GM10266 (cell line): Measurements from ENCODE around the gene RIN2.
"Not testable (repeated sequence)": the region's sequence is repeated elsewhere in the genome, so short reads cannot be mapped to it uniquely, and the experiment has no call there.

Experiments used
- DNase-seq: peaks from one replicate; pipeline ENCODE4 v3.0.0; 2012; ENCODE audit errors: extremely low spot score
- TF ChIP-seq, protein P1 (sequence below): IDR thresholded peaks from 2 replicates; pipeline ENCODE4 v1.5.1; 2012; ENCODE audit warnings: mild to moderate bottlenecking, low read depth; ENCODE audit not compliant: control insufficient read depth, insufficient read depth; ENCODE audit errors: missing control alignments

Gene RIN2

DNA sequence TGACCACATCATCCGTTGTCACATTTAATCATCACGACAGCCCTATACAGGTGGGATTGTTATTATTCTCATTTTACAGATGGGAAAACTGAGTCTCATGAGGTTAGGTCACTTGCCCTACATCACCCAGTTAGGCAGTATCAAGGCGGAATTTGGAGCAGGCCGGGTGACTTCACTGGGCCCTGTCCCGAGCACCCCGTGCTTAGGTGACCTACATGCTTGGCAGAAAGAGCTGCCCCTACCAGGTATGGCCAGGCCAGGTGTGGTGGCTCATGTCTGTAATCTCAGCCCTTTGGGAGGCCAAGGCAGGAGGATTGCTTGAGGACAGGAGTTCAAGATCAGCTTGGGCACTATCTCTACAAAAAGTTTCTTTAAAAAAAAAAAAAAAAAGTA lies 44.0 kb downstream of the RIN2 start:
- TF ChIP-seq, protein P1, sequence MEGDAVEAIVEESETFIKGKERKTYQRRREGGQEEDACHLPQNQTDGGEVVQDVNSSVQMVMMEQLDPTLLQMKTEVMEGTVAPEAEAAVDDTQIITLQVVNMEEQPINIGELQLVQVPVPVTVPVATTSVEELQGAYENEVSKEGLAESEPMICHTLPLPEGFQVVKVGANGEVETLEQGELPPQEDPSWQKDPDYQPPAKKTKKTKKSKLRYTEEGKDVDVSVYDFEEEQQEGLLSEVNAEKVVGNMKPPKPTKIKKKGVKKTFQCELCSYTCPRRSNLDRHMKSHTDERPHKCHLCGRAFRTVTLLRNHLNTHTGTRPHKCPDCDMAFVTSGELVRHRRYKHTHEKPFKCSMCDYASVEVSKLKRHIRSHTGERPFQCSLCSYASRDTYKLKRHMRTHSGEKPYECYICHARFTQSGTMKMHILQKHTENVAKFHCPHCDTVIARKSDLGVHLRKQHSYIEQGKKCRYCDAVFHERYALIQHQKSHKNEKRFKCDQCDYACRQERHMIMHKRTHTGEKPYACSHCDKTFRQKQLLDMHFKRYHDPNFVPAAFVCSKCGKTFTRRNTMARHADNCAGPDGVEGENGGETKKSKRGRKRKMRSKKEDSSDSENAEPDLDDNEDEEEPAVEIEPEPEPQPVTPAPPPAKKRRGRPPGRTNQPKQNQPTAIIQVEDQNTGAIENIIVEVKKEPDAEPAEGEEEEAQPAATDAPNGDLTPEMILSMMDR: no peak
- no peak for DNase-seq

DNA sequence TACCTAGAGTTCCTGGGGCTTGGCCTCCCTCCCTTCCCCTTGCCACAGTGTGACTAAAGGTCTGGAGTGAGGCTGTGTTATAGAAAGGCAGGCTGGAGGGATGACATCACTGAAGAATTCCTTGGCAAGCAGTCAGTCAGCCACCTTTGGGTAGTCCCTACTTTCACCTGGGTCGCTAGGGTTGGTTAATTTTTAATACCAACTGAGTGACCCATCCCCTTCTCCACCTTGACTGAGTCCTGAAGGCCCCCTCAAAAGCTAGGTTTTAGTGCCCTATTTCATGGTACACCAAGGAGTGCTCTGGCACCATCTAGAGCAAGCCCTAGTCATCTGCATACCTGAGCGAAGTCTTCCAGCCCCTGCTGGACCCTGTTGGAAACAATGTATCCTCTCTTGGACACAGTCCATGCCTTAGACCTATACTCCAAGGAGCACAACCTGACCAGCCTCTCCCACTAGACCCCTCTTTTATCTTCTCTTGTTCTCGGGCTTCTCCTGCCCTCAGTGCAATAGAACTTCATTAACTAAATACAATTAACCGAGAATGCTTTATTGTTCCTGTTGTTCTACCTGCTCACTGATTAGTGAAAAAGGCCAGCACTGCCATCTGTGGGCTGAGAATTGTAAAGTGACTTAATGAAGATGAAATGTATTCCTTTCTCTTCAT lies 44.6 kb downstream of the RIN2 start:
- DNase-seq: no peak
- TF ChIP-seq, protein P1: peak; percentile 9

DNA sequence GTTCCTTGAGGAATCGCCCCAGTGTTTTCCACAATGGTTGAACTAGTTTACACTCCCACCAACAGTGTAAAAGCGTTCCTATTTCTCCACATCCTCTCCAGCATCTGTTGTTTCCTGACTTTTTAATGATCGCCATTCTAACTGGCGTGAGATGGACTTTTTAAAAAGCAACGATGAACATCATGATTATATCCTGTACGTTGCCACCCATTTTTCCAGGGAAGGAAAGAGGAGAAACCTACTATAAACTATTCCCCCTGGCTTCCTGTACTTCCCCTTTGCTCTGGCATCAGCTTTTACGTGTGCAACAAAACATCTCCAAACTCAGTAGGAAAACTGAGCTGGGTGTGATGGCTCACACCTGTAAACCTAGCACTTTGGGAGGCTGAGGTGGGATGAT lies 48.2 kb downstream of the RIN2 start:
- DNase-seq: not testable (repeated sequence)

DNA sequence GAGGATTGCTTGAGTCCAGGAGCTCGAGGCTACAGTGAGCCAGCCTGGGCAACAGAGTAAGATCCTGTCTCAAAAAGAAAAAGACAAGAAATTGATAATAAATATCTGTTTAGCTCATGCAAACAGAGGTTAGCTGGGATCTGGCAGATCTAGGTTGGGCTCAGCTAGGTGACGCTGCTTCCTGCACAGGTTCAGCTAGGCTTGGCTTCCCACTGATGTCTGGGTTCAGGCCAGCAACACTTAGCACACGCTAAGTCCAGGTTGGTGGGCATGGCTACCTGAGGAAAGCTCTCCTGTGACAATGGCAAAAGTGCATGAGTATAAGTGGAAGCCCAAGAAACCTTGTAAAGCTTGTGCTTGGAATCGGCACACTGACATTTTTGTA lies 48.7 kb downstream of the RIN2 start:
- TF ChIP-seq, protein P1: no peak

DNA sequence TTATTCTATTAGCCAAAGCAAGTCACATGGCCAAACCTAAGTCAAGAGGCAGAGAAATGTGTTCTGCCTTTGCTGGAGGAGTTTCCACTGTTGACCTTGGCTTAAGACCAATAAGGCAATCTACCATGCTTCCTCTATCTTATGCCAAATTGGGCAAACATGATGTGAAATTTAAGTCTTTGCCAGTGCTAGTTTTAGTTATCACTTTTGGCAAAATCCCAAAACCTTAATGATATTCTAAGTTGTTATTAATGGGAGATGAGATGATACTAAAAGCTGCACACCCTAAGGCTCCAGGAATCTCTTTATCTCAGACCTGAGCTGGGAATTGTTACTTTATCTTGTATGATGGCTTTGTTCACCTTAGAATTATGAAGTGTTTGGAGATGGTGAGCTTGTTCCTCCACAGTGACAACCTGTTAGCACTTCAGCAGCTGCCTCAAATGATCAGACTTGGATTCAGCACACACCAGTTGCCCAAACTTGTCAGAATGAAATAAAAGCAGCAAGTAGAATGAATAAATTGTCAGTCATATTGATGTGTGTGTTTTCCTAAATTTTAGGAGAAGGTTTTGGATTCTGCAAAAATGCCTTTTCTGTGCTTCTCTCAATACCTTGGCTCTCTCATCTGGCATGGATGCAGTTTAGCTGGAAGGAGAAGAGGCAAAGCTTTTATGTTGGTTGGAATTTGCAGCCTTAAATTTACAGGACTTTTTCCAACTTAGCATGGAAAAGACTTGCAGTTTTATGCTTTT lies 49.3 kb downstream of the RIN2 start:
- TF ChIP-seq, protein P1: no peak
- DNase-seq: no peak

More for the DNA sequence above, 48.7 kb downstream of the RIN2 start:
- DNase-seq: no peak
